ENCODE data around the gene ACTN4.
"Not testable (repeated sequence)": the region's sequence is repeated elsewhere in the genome, so short reads cannot be mapped to it uniquely, and the experiment has no call there.

Gene ACTN4

GRCh38 chr19:38734176-38734425 lies 86.7 kb downstream of the ACTN4 start:
- DNase-seq (ENCODE audit: insufficient read length, low spot score) (no peak), FAIRE-seq (peak; percentile 9)

- DNase-seq (ENCODE audit: insufficient read length, low spot score) (no peak), FAIRE-seq (peak; percentile 36)
Observed at GRCh38 chr19:38734426-38735256, 87.2 kb downstream of the ACTN4 start.

- FAIRE-seq = no peak
- DNase-seq (ENCODE audit: insufficient read length, low spot score) = no peak
Observed at GRCh38 chr19:38735257-38735686, 87.8 kb downstream of the ACTN4 start.

- no peak for FAIRE-seq
- DNase-seq (ENCODE audit: insufficient read length, low spot score) = peak; percentile 45
Observed at GRCh38 chr19:38736036-38736412, 88.6 kb downstream of the ACTN4 start.

- FAIRE-seq (peak; percentile 49), DNase-seq (ENCODE audit: insufficient read length, low spot score) (peak; percentile 66)
Observed at GRCh38 chr19:38736413-38737280, 89.2 kb downstream of the ACTN4 start.

- FAIRE-seq (no peak), DNase-seq (ENCODE audit: insufficient read length, low spot score) (no peak)
Observed at GRCh38 chr19:38737281-38737865, 89.9 kb downstream of the ACTN4 start.

GRCh38 chr19:38737921-38738737 lies 90.7 kb downstream of the ACTN4 start:
- no peak for DNase-seq (ENCODE audit: insufficient read length, low spot score)
- FAIRE-seq = peak; percentile 38

GRCh38 chr19:38739440-38740256 lies 92.2 kb downstream of the ACTN4 start:
- no peak for DNase-seq (ENCODE audit: insufficient read length, low spot score)
- no peak for FAIRE-seq

- DNase-seq (ENCODE audit: insufficient read length, low spot score) (no peak), FAIRE-seq (no peak)
Observed at GRCh38 chr19:38740257-38740592, 92.8 kb downstream of the ACTN4 start.

GRCh38 chr19:38740932-38741331 lies 93.5 kb downstream of the ACTN4 start:
- FAIRE-seq (no peak), DNase-seq (ENCODE audit: insufficient read length, low spot score) (no peak)

GRCh38 chr19:38741670-38742069 lies 94.2 kb downstream of the ACTN4 start:
- DNase-seq (ENCODE audit: insufficient read length, low spot score) = no peak
- FAIRE-seq = no peak

GRCh38 chr19:38742296-38742695 lies 94.8 kb downstream of the ACTN4 start:
- no peak for DNase-seq (ENCODE audit: insufficient read length, low spot score)
- no peak for FAIRE-seq

GRCh38 chr19:38742906-38743305 lies 95.5 kb downstream of the ACTN4 start:
- DNase-seq (ENCODE audit: insufficient read length, low spot score) (no peak), FAIRE-seq (no peak)

- FAIRE-seq (no peak), DNase-seq (ENCODE audit: insufficient read length, low spot score) (no peak)
Observed at GRCh38 chr19:38743394-38744297, 96.2 kb downstream of the ACTN4 start.

GRCh38 chr19:38744298-38744681 lies 96.8 kb downstream of the ACTN4 start, which contains the start of gene CAPN12:
CAPN12 (minus strand) TSS chr19:38744474; CDS start chr19:38744165, 309 bp downstream.
- DNase-seq (ENCODE audit: insufficient read length, low spot score) = no peak

GRCh38 chr19:38744874-38745273 lies 97.4 kb downstream of the ACTN4 start:
- DNase-seq (ENCODE audit: insufficient read length, low spot score) (no peak), FAIRE-seq (no peak)

More at GRCh38 chr19:38744298-38744681, 96.8 kb downstream of the ACTN4 start, which contains the start of gene CAPN12:
- FAIRE-seq = no peak

GRCh38 chr19:38745316-38745715 lies 97.9 kb downstream of the ACTN4 start:
- FAIRE-seq (peak; percentile 28), DNase-seq (ENCODE audit: insufficient read length, low spot score) (no peak)

GRCh38 chr19:38753783-38754182 lies 106.3 kb downstream of the ACTN4 start:
- not testable (repeated sequence) for DNase-seq (ENCODE audit: insufficient read length, low spot score); FAIRE-seq

- FAIRE-seq; DNase-seq (ENCODE audit: insufficient read length, low spot score): not testable (repeated sequence)
Observed at GRCh38 chr19:38754196-38754595, 106.7 kb downstream of the ACTN4 start.
